ENCODE results near the gene SS18L1.

DNA sequence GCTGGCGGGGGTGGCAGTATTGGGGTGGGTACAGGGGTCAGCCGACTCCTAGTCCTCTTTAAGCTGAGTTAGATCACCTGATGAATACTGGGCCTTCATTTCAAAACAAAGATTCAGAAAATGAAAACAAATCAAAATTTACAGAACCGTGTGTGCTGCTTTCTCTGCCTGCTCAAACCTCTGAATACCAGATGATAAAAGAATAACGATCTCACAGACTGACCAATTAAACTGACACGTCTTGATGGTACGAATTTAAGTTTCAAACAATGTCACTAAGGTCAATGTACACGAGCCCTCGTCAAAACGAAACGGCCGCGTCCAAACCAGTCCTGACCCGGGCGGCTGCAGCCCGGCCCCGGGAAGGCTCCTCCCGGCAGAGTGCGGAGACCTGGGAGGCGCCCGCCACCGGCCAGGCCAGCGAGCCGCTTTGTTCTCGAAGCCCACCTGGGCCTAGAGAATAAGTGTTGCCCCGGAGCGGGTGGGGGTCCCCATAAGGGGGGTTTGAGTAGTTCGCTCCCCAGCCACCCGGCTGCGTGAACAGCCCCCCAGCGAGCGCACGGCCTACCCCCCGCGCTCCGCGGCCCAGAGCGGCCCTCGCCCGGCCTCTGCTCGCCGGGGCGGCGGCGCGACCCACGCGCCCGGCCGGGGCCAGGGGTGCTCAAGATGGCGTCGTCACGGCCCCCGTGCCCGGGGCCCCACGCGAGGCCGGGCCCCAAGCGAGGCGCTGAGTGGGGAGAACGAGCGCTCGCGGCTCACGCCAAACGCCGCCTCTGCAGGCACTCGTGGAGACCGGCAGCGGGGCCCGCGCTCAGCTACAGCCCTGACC, 1.1 kb upstream of the SS18L1 start:
- TF ChIP-seq, protein P1, sequence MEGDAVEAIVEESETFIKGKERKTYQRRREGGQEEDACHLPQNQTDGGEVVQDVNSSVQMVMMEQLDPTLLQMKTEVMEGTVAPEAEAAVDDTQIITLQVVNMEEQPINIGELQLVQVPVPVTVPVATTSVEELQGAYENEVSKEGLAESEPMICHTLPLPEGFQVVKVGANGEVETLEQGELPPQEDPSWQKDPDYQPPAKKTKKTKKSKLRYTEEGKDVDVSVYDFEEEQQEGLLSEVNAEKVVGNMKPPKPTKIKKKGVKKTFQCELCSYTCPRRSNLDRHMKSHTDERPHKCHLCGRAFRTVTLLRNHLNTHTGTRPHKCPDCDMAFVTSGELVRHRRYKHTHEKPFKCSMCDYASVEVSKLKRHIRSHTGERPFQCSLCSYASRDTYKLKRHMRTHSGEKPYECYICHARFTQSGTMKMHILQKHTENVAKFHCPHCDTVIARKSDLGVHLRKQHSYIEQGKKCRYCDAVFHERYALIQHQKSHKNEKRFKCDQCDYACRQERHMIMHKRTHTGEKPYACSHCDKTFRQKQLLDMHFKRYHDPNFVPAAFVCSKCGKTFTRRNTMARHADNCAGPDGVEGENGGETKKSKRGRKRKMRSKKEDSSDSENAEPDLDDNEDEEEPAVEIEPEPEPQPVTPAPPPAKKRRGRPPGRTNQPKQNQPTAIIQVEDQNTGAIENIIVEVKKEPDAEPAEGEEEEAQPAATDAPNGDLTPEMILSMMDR (IDR thresholded peaks at IDR 0.05) = no peak
- TF ChIP-seq POLR2A (IDR thresholded peaks at IDR 0.05) (no peak), EP300 (IDR thresholded peaks at IDR 0.05) (no peak), POLR2AphosphoS5 (IDR thresholded peaks at IDR 0.05) (no peak)
